HG02763 (cell line): ENCODE results near the gene CALR3.

ENCODE experiments used
- ATAC-seq: cut with Tn5 transposase; IDR thresholded peaks from one replicate; pipeline ENCODE4 v1.9.1; 2021; ENCODE audit warnings: mild to moderate bottlenecking, moderate library complexity; ENCODE audit not compliant: unreplicated experiment

The CALR3 gene

GRCh38 chr19:16435238-16435917 lies 60.6 kb downstream of the CALR3 start:
- no peak for ATAC-seq

GRCh38 chr19:16433986-16434385 lies 62.0 kb downstream of the CALR3 start:
- ATAC-seq, result no peak

GRCh38 chr19:16429759-16430091 lies 66.2 kb downstream of the CALR3 start:
- ATAC-seq, result no peak

GRCh38 chr19:16429066-16429758 lies 66.8 kb downstream of the CALR3 start:
- ATAC-seq, result no peak
